GM21576 (cell line): Measurements from ENCODE around the gene ACP3.
"Not testable (repeated sequence)": the region's sequence is repeated elsewhere in the genome, so short reads cannot be mapped to it uniquely, and the experiment has no call there.

Experiments
- ATAC-seq: cut with Tn5 transposase; IDR thresholded peaks from one replicate; pipeline ENCODE4 v1.9.1; 2021; ENCODE audit warnings: mild to moderate bottlenecking, moderate library complexity; ENCODE audit not compliant: unreplicated experiment

ACP3 gene

DNA sequence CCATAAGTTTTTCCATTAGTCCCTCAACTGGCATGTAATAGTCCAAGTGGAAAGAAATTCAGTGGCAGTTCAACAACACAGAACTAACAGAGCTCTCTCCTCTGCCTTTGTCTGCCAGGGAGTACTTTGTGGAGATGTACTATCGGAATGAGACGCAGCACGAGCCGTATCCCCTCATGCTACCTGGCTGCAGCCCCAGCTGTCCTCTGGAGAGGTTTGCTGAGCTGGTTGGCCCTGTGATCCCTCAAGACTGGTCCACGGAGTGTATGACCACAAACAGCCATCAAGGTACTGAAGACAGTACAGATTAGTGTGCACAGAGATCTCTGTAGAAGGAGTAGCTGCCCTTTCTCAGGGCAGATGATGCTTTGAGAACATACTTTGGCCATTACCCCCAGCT lies 39.4 kb downstream of the ACP3 start:
- no peak for ATAC-seq

DNA sequence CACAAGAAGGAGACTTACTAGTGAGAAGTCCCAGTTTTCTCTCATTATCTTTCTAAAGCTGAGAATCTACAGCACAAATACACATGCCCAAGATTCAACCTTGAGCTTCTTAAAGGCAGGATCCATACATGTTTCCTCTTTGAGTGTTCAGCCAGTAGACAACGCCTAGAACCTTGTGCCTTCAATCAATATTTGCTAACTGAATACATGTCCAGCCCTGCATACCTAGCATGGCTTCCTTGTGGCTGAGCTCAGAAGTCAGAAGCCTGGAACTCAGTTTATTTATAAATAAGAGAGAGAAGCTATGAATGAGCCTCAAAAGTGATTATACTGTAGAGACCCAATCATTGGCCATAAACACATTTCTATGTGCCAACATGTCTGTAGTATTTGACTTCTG lies 43.5 kb downstream of the ACP3 start:
- no peak for ATAC-seq

- no peak for ATAC-seq
These were observed 45.1 kb downstream of the ACP3 start for GRCh38 chr3:132362329-132362728.

DNA sequence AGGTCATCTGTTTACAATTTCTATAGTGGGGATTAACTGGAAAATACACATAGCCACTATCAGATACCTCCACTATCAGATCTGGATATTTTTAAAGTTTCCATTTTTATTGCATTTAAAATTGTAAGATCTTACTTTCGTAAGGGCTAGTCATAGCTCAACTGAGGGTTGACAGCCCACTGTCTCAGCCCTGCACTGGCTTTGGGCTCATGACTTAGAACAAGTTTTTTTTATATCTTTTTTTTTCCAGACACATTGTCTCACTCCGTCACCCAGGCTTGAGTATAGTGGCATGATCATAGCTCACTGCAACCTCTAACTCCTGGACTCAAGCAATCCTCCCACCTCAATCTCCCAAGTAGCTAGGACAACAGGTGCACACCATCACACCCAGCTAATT lies 51.3 kb downstream of the ACP3 start:
- ATAC-seq, result no peak

GRCh38 chr3:132368962-132369361 lies 51.8 kb downstream of the ACP3 start:
- ATAC-seq, result no peak

- ATAC-seq, result not testable (repeated sequence)
These were observed 59.7 kb downstream of the ACP3 start for GRCh38 chr3:132376945-132377354.

GRCh38 chr3:132378048-132378762 lies 61.0 kb downstream of the ACP3 start:
- no peak for ATAC-seq

GRCh38 chr3:132378846-132379245 lies 61.6 kb downstream of the ACP3 start:
- ATAC-seq, result no peak

- no peak for ATAC-seq
These were observed 63.7 kb downstream of the ACP3 start for GRCh38 chr3:132380920-132381319.

- ATAC-seq, result no peak
These were observed 64.2 kb downstream of the ACP3 start for GRCh38 chr3:132381348-132381944.

- no peak for ATAC-seq
These were observed 65.1 kb downstream of the ACP3 start for GRCh38 chr3:132382267-132382666.

DNA sequence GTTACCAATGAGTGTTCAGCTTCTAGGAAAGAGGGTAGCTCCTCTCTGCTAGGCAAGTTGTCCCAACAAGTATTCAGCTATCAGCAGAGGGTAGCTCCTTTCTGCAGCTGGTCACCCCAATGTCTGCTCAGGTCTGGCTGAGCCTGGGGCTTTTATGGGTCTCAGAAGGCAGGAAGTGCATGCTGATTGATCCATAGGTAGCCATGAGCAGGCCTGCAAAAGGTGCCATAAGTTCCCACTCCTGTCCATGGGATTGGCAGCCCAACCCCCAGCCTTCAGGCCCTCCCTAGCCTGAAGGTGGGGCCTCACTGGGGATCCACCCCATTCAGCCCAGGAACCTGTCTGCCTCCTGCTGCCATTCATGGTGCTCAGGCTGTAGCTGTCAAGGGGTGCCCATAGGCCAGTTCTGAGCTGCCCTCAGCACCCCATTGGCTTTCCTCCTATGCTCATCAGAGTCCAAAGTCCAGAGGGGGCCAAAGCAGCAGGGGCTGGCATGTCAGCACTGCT lies 65.5 kb downstream of the ACP3 start:
- no peak for ATAC-seq

DNA sequence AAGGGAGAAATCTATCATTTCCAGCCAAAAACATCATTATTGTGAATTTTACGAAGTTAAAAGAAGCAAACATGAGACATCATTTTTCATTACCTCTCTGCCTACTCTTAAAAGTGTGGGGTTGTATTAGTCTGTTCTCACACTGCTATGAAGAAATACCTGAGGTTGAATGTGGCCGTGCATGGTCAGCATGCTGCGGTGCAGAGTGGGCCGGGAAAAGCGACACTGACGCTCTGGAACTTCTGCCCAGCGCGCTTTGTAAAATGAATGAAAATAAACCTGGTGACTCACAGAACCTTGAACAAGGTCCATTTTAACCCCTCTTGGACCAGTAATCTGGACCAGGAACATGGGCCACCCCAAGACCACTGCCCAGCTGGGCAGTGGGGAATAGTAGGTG lies 69.1 kb downstream of the ACP3 start:
- ATAC-seq, result no peak

GRCh38 chr3:132392675-132393074 lies 75.5 kb downstream of the ACP3 start:
- ATAC-seq, result not testable (repeated sequence)

DNA sequence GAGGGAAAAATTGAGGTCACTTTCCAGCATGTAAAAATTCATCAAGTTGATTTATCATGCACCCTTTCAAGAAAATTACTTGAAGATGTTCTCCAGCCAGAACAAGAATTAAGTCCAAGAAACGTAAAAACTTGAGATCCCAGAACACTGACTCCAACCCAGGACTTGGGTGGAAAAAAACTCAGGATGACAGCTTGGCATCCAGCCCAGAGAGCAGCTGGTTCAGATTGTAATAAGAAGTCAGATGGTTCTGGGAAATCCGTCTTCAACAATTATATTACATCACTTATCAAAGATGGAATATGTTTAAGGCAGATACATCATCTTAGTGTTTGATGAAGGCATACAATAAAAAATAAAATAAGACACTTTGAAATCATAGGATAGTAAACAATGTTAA lies 77.1 kb downstream of the ACP3 start:
- no peak for ATAC-seq

- ATAC-seq, result no peak
These were observed 77.9 kb downstream of the ACP3 start for GRCh38 chr3:132395126-132395525.

- ATAC-seq, result no peak
These were observed 79.0 kb downstream of the ACP3 start for GRCh38 chr3:132396255-132396654.

- not testable (repeated sequence) for ATAC-seq
These were observed 79.6 kb downstream of the ACP3 start for GRCh38 chr3:132396776-132397175.

GRCh38 chr3:132399054-132399929 lies 82.1 kb downstream of the ACP3 start:
- ATAC-seq, result no peak

DNA sequence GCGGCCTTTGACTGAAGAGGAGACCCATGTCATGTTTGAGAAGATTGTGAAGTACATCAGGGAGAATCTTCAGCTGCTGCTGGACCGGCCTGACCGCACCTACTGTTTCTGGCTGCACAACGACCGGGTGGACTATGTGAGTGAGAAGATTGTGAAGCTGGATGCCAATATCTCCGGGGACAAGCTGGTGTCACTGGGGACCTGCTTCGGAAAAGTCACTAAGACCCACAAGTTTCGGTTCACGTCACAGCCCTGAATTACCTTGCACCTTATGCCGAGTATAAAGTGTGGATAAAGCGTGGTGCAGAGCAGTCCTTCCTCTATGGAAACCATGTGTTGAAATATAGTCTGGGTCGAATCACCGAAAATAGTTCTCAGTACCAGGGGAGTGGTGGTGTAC lies 84.0 kb downstream of the ACP3 start:
- no peak for ATAC-seq

DNA sequence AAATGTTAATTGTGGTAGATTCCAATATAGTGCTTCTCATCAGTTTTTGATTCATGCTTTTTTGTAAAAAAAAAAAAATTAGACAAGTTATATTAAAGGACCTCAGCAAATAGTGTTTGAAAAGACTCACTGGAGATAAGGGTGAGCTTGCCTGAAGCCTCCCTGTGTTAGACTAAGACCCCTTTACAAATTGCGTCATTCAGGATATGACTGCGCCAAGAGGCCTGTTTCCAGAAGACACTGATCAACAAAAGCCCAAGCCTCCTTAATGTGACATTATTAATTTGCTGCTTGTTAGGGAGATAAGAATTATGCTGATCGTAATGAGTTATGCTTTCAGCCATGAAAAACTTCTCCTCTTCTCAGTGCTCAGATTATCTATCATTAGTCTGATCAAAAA lies 87.1 kb downstream of the ACP3 start:
- no peak for ATAC-seq

- no peak for ATAC-seq
These were observed 88.0 kb downstream of the ACP3 start for GRCh38 chr3:132405188-132405587.
